GM15510 (cell line): Measurements from ENCODE around the gene FN1.

ENCODE experiments used
- POLR2A ChIP-seq: IDR thresholded peaks from 3 replicates; pipeline ENCODE4 v1.6.1; 2011; ENCODE audit warnings: borderline replicate concordance; ENCODE audit not compliant: insufficient read length; ENCODE audit errors: extremely low read depth

Gene FN1

DNA sequence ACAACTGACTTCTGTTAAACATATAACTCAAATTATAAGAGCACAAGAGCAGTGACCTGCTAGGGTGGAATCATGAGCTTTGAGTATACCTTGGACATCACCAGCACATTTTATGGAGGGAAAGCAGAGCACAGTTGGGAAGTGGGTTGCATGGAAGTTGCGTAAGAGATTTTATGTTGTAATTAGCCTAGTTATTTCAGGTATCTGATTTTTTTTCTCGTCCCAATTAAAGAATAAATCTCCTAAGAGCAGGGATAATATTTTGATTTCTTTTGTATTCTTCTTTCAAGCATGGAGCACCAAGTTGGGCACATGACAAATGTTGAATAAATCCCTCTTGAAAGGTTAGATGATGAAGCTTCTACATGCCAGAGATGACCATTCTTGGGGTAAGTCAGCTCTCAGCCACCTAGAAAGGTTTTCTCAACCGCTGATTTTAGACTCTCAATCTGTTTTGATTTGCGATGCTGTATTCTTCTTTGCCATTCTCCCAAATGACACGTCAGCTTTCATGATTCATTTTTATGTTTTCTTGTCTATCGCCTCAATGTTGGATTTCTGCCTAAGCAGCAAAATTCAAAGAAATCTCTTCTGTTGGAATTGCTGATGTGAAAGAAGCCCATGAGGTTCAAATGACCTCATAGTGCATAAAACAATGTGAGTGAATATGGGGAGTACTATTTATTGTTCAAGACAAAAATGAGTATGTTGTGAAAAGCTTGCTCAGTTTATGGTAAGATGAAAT is 15.3 kb upstream of the FN1 start:
- TF ChIP-seq POLR2A = no peak

DNA sequence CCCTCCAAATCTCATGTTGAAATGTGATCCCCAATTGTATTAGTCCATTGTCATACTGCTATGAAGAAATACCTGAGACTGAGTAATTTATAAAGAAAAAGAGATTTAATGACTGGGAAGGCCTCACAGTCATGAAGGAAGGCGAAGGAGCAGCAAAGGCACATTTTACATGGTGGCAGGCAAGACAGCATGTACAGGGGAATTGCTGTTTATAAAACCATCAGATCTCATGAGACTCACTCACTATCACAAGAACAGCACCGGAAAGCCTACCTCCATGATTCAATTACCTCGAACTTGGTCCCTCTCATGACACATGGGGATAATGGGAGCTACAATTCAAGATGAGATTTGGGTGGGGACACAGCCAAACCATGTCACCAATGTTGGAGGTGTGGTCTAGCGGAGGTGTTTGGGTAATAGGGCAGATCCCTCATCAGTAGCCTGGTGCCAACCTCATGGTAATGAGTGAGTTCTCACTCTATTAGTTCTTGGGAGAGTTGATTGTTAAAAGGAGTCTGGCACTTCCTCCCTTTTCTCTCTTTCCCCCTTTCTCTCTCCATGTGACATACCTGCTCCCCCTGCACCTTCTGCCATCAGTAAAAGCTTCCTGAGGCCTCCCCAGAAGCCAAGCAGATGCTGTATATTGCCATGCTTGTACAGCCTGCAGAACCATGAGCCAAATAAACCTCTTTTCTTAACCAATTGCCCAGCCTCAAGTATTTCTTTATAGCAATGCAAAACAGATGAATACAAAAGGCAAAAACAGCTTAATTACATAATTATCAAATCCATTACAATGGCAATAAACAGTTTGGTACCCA is 14.5 kb upstream of the FN1 start:
- no peak for TF ChIP-seq POLR2A

DNA sequence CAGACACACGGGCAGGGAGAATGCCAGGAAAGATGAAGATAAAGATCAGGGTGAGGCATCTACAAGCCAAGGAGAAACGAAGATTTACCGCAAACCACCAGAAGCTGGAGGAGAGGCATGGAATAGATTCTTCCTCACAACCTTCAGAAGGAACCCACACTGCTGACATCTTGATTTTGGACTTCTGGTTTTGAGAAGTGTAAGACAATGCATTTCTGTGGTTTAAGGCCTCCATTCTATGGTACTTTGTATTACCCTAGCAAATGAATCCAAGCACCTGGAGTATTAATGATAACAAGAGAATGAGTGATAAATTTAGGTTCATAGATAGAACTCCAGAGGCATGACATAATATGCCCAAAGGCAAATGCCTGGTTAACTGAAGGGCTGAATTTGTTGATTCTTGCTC is 11.8 kb upstream of the FN1 start:
- no peak for TF ChIP-seq POLR2A

DNA sequence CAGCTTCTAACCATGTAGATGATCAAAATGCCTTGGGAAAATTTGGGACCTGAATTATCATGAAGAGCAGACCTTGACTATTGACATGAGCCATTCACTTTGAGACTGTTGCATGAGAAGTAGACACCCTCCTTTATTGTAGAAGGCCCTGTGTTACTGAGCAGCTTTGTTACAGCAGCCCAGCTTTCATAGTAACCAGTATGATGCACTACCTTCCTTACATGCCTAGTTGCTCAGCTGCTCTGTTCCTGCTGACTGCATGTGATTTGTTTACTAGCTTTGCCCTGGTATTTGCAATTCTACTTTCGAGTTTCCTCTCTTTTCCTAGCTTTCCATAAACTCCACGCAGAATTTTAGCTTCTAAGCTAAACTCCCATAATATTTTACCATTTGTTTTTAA is 11.2 kb upstream of the FN1 start:
- TF ChIP-seq POLR2A = no peak

DNA sequence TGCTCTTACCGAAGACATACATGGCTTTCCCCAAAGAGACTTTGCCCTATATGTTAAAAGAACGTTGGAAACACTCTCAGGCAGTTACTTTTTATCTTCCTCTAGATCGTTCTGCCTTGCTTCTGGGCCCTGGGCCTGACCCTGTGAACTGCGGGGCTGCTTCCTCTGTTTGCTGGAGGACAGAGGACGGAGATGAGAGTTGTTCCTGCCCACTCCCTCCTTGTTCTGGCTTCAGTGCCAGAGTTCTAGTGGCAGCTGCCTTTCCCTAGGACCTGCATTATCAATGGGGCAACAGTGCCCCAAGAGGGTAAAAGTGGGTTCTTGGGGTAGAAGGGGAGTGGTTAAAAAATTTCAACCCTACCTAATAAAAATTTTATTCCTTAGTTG is 6.5 kb upstream of the FN1 start:
- no peak for TF ChIP-seq POLR2A

DNA sequence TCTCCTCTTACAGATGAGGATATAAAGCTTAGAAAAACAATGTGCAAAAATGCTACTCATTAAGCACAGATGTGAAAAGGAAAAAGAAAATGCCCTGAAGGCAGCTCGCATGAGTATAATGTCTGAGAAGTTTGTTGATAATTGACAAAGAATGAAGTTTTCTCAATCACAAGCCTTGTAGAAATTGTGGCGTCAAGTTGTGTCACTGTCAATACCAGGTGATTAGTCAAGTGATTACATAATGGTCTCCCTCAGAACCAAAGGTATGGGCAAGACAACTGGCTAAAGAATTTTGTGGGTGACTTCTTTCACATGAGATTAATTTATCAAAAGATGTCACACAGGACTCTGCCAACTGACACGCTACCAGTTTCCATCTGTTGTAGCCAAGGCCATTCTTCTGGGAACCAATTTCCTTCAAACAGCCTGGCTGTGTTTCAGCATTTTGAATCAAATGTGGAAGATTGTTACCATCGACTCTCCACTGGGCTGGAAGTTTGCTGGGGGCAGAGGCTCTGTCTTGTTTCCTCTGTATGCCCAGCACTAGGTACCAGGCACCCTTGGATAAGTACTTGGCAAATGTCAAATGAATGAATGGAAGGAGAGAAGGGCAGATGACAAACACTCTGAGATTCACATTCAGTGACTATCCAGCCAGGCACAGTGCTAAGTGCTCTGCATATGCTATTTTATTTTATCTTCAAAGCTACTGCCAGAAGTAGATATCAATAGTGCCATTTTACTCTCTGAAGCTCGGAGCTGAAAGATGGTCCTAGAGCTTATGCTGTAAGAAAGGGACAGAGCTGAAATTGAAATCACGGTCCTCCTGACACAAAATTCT is 5.9 kb upstream of the FN1 start:
- no peak for TF ChIP-seq POLR2A

DNA sequence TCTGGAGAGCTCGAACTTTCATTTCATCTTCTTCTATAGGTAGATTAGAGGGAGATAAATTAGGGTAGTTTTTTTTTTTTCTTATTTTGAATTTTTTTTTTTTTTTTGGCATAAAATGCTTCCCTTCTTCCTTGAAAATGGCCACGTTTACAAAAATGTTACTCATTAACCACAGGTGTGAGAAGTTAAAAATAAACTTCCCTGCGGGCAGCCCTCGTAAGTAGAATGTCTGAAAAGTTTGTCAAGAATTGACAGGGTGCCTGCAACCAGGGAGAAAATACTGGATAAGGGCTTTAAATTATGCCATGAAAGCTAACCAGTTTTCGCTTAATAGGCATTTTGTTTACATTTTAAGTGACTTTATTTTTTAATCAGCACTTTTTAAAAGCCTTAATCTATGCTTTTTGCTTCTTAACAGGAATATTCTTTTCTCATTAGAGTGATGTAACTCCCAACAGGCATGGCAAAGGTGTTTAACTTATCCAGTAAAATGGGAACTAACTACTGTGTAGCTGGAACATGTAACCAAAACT is 4.2 kb upstream of the FN1 start:
- TF ChIP-seq POLR2A = no peak

DNA sequence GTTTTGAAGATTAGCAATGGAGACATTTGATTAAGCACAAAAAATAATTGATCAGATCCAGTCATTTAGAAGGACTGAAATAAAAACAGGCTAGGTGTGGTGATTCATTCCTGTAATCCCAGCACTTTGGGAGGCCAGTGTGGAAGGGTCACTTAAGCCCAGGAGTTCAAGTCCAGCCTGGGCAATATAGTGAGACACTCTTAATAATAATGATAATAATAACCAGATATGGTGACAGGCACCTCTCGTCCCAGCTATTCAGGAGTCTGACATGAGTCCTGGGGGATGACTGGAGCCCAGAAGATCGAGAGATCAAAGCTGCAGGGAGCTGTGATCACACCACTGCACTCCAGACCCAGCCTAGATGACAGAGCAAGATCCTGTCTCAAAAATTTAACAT is 3.5 kb upstream of the FN1 start:
- no peak for TF ChIP-seq POLR2A

DNA sequence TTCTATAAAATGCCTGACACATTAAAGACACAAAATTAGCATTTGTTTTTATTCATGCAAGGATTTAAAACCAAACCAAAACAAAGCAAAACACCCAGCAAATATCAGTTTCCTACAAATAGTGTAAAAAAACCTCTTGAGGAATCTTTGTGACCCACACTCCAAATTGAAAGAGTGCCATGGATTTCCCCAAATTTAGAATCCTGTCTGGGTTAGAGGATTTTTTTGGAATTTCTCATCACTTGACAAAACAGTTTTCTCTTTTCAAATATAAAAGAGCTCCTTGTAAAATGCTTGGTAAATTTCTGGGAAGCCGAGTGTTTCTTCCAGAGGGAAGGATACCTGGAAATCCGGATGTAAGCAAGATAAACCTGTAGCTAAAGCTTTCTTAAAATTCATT is 1.7 kb upstream of the FN1 start:
- TF ChIP-seq POLR2A = no peak

DNA sequence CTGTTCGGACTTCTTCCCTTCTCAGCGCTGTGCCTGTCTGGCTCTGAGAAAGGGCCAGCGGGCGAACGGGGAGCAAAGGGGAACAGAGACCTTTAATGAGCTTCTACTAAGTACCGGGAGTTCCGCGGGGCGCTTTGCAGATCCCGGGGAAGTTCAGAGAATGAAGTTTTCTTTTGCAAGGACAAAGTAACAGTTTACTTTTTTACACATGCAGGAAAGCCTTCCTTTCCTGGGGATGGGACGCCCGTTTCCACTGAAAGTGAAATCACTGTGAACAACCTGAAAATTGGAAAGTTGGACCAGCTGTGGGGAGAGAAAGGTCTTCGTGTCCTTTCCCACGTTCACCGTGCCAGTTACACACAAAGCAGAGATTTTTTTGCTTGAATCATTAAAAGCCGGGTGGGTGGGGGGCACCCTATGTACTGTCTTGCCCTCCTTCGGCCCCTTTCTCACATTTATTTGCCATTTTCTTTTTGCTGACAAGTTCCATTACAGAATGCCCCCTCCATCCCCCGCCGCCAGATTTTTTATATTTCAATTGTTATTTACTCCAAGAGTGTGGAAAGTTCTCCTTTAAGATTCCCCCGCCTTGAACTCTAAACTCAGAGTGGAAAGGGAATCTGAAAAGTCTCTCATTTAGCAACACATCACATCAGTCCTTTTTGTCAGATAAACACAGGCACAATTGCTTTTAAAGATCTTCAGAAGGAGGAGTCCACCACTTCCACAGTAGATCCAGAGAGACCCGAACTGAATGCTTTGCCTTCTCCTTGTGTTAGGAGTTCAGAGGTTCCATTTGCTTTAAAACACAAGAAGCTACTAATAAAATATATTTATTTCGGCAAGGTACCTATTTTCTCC is 1.1 kb upstream of the FN1 start:
- no peak for TF ChIP-seq POLR2A

DNA sequence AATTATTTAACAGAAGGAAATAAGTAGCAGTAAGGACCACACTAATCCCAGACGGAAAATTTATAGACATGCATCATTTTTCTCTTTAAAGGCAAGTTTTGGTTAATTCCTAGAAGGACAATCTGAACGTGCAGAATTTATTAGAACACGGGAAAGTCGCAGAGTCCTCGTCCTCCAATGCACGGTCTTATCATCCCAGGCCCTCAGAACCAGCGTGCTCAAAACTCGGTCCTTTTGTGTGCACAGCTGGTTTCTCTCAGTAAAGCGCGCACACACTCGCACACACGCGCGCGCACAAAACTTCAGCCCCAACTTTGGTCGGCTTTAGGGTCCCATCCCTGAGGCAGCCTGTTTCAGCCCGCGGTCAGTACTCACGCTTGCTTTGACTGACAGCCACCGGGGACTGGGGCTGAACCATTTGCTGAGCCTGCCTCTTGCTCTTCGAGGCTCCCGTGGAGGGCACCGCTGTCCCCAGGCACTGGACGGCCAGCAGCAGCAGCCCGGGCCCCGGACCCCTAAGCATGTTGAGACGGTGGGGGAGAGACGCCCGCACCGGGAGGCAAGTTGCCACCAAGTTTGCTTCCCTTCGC is 493 bp downstream of the FN1 start:
- no peak for TF ChIP-seq POLR2A

DNA sequence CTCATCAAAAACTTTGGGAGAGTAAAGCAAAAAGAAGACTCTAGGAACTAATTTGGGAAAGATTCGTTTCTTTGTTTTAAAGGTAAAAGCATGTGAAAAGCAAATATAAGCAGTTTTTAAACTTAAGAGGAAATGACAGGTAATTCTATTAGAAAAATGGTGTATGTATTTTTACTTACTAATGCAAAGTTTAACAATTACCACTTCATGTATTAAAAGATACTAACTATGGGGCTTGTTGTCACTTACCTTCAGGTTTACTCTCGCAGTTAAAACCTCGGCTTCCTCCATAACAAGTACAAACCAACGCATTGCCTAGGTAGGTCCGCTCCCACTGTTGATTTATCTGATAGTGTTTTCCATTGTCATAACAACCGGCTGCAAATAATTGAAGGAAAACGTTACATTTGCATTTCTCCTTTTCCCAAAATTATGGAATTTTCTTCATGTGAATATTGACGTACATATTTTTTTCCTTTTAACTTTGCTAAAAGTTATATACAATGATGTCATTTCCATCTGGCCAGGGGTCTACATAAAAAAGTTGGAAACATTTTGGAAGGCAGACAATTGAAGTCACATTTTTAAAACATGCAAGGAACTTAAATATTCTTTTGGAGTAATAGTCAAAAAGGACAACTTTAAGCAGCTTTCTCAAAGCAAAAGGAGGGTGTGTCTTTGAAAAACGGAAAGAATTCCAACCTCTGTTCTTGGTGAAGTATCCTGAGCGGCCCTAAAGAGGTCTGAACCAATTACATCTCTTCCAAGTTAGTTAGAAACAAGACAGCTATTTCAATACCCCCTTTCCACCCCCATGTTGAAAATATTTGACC is 1.2 kb downstream of the FN1 start:
- TF ChIP-seq POLR2A = no peak
